Hepatocyte (in vitro differentiated cells): Measurements from ENCODE around the gene CD46.

Experiments used
- EZH2 ChIP-seq: fragments of 200-600 bp; sonication (generic); IDR thresholded peaks from 2 replicates; pipeline ENCODE4 v1.6.1; 2016; ENCODE audit warnings: antibody characterized with exemption, mild to moderate bottlenecking, borderline replicate concordance
- TF ChIP-seq, protein P1 (sequence below): fragments of 200-600 bp; sonication (generic); IDR thresholded peaks from 2 replicates; pipeline ENCODE4 v1.5.1; 2016; ENCODE audit warnings: antibody characterized with exemption, mild to moderate bottlenecking; ENCODE audit not compliant: poor library complexity

DNA sequence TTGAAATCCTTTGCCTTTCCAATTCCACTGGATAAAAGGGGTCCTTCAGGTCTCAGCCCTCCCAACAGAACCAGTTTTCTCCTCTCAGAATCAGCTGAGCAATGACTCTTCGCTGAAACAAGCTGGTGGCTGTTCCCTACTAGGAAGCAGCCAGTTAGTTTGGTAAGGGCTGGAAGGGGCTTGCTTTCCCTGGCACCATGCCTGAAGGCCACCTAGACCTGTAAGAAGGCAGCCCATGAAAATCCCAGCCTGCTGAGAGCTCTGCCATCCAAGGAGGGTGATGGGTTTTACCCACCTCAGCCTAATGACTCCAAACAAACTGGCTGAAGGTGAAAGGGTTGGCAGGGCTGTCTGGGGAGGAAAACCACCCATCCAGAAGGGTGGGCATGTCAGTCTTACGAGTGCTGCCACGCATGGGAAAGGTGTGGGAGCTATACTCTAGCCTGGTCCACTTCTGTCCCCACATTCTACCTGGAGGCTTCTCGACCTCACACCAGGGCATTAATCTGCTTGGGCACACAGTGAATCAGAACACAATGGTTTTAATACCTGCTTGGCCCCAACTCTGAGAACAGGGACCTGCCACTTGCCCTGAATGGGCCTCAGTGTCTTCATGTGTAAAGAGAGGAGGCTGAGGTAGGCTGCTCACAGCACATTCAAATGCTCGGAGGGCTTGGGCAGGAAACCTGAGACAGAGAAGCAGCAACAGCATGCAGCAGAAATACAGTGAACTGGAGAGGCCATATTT is 53.0 kb downstream of the CD46 start:
- TF ChIP-seq, protein P1, sequence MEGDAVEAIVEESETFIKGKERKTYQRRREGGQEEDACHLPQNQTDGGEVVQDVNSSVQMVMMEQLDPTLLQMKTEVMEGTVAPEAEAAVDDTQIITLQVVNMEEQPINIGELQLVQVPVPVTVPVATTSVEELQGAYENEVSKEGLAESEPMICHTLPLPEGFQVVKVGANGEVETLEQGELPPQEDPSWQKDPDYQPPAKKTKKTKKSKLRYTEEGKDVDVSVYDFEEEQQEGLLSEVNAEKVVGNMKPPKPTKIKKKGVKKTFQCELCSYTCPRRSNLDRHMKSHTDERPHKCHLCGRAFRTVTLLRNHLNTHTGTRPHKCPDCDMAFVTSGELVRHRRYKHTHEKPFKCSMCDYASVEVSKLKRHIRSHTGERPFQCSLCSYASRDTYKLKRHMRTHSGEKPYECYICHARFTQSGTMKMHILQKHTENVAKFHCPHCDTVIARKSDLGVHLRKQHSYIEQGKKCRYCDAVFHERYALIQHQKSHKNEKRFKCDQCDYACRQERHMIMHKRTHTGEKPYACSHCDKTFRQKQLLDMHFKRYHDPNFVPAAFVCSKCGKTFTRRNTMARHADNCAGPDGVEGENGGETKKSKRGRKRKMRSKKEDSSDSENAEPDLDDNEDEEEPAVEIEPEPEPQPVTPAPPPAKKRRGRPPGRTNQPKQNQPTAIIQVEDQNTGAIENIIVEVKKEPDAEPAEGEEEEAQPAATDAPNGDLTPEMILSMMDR = no peak
- no peak for TF ChIP-seq EZH2
